Peyer's patch (tissue), 4 donors: Measurements from ENCODE around the gene PPP1R15A. TPM values are rescaled to one million over a fixed set of nuclear protein-coding genes. Genes with fewer than 3 reads are reported as not detected.
"Not testable (repeated sequence)": the region's sequence is repeated elsewhere in the genome, so short reads cannot be mapped to it uniquely, and the experiment has no call there.

Experiments used
- DNase-seq, 3 donors: peaks; one replicate each; pipeline ENCODE4 v3.0.0-alpha.2; 2017 to 2019
- H3K27ac ChIP-seq, 4 donors: fragments of 200-600 bp; sonication (generic); one replicate each; pipeline ENCODE4 v1.5.1; 2016 to 2019
- H3K27me3 ChIP-seq, 2 donors: fragments of 200-600 bp; sonication (generic); one replicate each; pipeline ENCODE4 v1.5.1; 2019
- H3K36me3 ChIP-seq, 3 donors: fragments of 200-600 bp; sonication (generic); one replicate each; pipeline ENCODE4 v1.5.1; 2016 to 2019
- H3K4me1 ChIP-seq, 4 donors: fragments of 200-600 bp; sonication (generic); one replicate each; pipeline ENCODE4 v1.5.1; 2016 to 2019
- H3K4me3 ChIP-seq, 4 donors: fragments of 200-600 bp; sonication (generic); 1 replicate in 3 of 4; 2 replicates in 1 of 4; pipeline ENCODE4 v1.5.1; 2016 to 2019; ENCODE audit warnings: mild to moderate bottlenecking in 1 of 4
- H3K9me3 ChIP-seq, 4 donors: fragments of 200-600 bp; sonication (generic); one replicate each; pipeline ENCODE4 v1.5.1; 2016 to 2019; ENCODE audit warnings: mild to moderate bottlenecking in 1 of 4
- CTCF ChIP-seq, 6 experiments: fragments of 450-650 bp in 4 of 6; fragments of 200-600 bp in 2 of 6; sonication (generic) in 1 of 6; IDR thresholded peaks; one replicate each; pipeline ENCODE4 v1.5.1; 2017 to 2019; ENCODE audit warnings: antibody characterized with exemption in 6 of 6, mild to moderate bottlenecking in 3 of 6, moderate library complexity in 1 of 6
- POLR2A ChIP-seq, 2 donors: fragments of 450-650 bp; IDR thresholded peaks; one replicate each; pipeline ENCODE4 v1.5.1; 2017; ENCODE audit warnings: antibody characterized with exemption in 2 of 2, mild to moderate bottlenecking in 2 of 2, moderate library complexity in 2 of 2
- total RNA-seq, 4 donors: library from RNA; depleted of rRNA; stranded (reverse); fragments of >200 nt; gene quantifications; one replicate each; pipeline ENCODE4 v1.1.0, GENCODE V29; 2016

PPP1R15A gene
- total RNA-seq, 4 donors from 2014 or later = 39.2 to 198 (median 80.3) TPM

GRCh38 chr19:48890551-48890950, 18.3 kb downstream of the PPP1R15A start:
- peak in 1 of 6 experiments; percentile 9 for TF ChIP-seq CTCF (IDR thresholded peaks at IDR 0.05)
- no peak for TF ChIP-seq POLR2A (IDR thresholded peaks at IDR 0.05)
- Histone ChIP-seq H3K4me3 (no peak overlapping the region), H3K4me1 (no peaks in the 10 kb centered on the region), H3K36me3 (no peaks in the 10 kb centered on the region), H3K9me3 (no peaks in the 10 kb centered on the region), H3K27me3 (no peaks in the 10 kb centered on the region), H3K27ac (no peak overlapping the region)
- DNase-seq = no peak

- Histone ChIP-seq H3K27ac (no peak overlapping the region), H3K9me3 (no peaks in the 10 kb centered on the region), H3K36me3 (no peaks in the 10 kb centered on the region), H3K4me1 (peaks cover 0 to 5% (median 0%) of the 10 kb centered on the region in 4 donors), H3K4me3 (no peak overlapping the region), H3K27me3 (no peaks in the 10 kb centered on the region)
- no peak for TF ChIP-seq POLR2A (IDR thresholded peaks at IDR 0.05)
- no peak for TF ChIP-seq CTCF (IDR thresholded peaks at IDR 0.05)
- DNase-seq = no peak
Observed at GRCh38 chr19:48895226-48895625, 23.0 kb downstream of the PPP1R15A start.

GRCh38 chr19:48896191-48896720, 24.0 kb downstream of the PPP1R15A start:
- DNase-seq = peak; percentile 34 to 64 (median 63)
- TF ChIP-seq CTCF (IDR thresholded peaks at IDR 0.05) = no peak
- H3K27ac ChIP-seq = peak overlapping the region in 3 of 4 donors; percentile 30 to 46 (median 32)

GRCh38 chr19:48897181-48897580, 25.0 kb downstream of the PPP1R15A start:
- Histone ChIP-seq H3K36me3 (no peaks in the 10 kb centered on the region), H3K9me3 (no peaks in the 10 kb centered on the region), H3K27me3 (no peaks in the 10 kb centered on the region), H3K27ac (no peak overlapping the region), H3K4me3 (no peak overlapping the region), H3K4me1 (peaks cover 0 to 20% (median 0%) of the 10 kb centered on the region in 4 donors)
- no peak for DNase-seq
- TF ChIP-seq CTCF (IDR thresholded peaks at IDR 0.05) = no peak
- no peak for TF ChIP-seq POLR2A (IDR thresholded peaks at IDR 0.05)

More at GRCh38 chr19:48896191-48896720, 24.0 kb downstream of the PPP1R15A start:
- peak overlapping the region; percentile 8 to 45 (median 24) for H3K4me3 ChIP-seq
- H3K27me3 ChIP-seq = no peaks in the 10 kb centered on the region
- no peaks in the 10 kb centered on the region for H3K36me3 ChIP-seq
- no peaks in the 10 kb centered on the region for H3K9me3 ChIP-seq
- H3K4me1 ChIP-seq = peaks cover 0 to 11% (median 0%) of the 10 kb centered on the region in 4 donors

GRCh38 chr19:48899386-48899749, 27.1 kb downstream of the PPP1R15A start:
- not testable (repeated sequence) for H3K36me3 ChIP-seq, H3K27me3 ChIP-seq, DNase-seq, H3K9me3 ChIP-seq
- Histone ChIP-seq H3K4me3 (peak overlapping the region; percentile 55 to 94 (median 76)), H3K4me1 (peaks cover 0 to 20% (median 0%) of the 10 kb centered on the region in 4 donors), H3K27ac (peak overlapping the region in 3 of 4 donors; percentile 79 to 88 (median 82))

- Histone ChIP-seq H3K27ac (peak within 1 kb of the TSS; percentile 79 to 88 (median 84)), H3K27me3 (no peaks in the 10 kb centered on the region), H3K36me3 (peaks cover 0 to 10% (median 0%) of the 10 kb centered on the region in 3 donors), H3K4me3 (peak within 1 kb of the TSS; percentile 55 to 94 (median 76)), H3K9me3 (no peaks in the 10 kb centered on the region), H3K4me1 (peaks cover 0 to 20% (median 0%) of the 10 kb centered on the region in 4 donors)
- DNase-seq = peak; percentile 99 to 100 (median 99)
- TF ChIP-seq POLR2A (IDR thresholded peaks at IDR 0.05) (peak; percentile 77 to 95), CTCF (IDR thresholded peaks at IDR 0.05) (peak in 3 of 6 experiments; percentile 39 to 44 (median 40))
Observed at GRCh38 chr19:48899781-48900476, 27.7 kb downstream of the PPP1R15A start, which contains the start of gene NUCB1. Gene NUCB1 (plus strand): TSS chr19:48900312. CDS start chr19:48900797, 485 bp downstream.
